HG03520 (cell line): ENCODE measurements around the gene NINJ1.

Experiments
- ATAC-seq: cut with Tn5 transposase; IDR thresholded peaks from one replicate; pipeline ENCODE4 v1.9.1; 2021; ENCODE audit warnings: mild to moderate bottlenecking, moderate library complexity; ENCODE audit not compliant: unreplicated experiment

The NINJ1 gene

GRCh38 chr9:93134015-93134739, at the start of gene NINJ1:
NINJ1 (minus strand) TSS chr9:93134251; CDS start chr9:93134217, 34 bp downstream.
- peak; percentile 57 for ATAC-seq

GRCh38 chr9:93183131-93183662, 49.1 kb upstream of the NINJ1 start:
- no peak for ATAC-seq

GRCh38 chr9:93182572-93182971, 48.5 kb upstream of the NINJ1 start:
- no peak for ATAC-seq

- no peak for ATAC-seq
Observed at GRCh38 chr9:93181672-93182435, 47.8 kb upstream of the NINJ1 start.

GRCh38 chr9:93180938-93181337, 46.9 kb upstream of the NINJ1 start:
- no peak for ATAC-seq

- ATAC-seq = no peak
Observed at GRCh38 chr9:93178851-93179786, 45.1 kb upstream of the NINJ1 start.

- ATAC-seq = no peak
Observed at GRCh38 chr9:93177676-93178075, 43.6 kb upstream of the NINJ1 start.

- no peak for ATAC-seq
Observed at GRCh38 chr9:93174976-93175375, 40.9 kb upstream of the NINJ1 start.

GRCh38 chr9:93173365-93174051, 39.5 kb upstream of the NINJ1 start:
- no peak for ATAC-seq

- no peak for ATAC-seq
Observed at GRCh38 chr9:93172666-93173364, 38.8 kb upstream of the NINJ1 start.

GRCh38 chr9:93171261-93171990, 37.4 kb upstream of the NINJ1 start:
- no peak for ATAC-seq

GRCh38 chr9:93170571-93170970, 36.5 kb upstream of the NINJ1 start:
- ATAC-seq = no peak

GRCh38 chr9:93169444-93169843, 35.4 kb upstream of the NINJ1 start:
- no peak for ATAC-seq

- no peak for ATAC-seq
Observed at GRCh38 chr9:93168581-93168980, 34.5 kb upstream of the NINJ1 start.

- no peak for ATAC-seq
Observed at GRCh38 chr9:93167838-93168237, 33.8 kb upstream of the NINJ1 start.

- ATAC-seq = no peak
Observed at GRCh38 chr9:93167185-93167584, 33.1 kb upstream of the NINJ1 start.

GRCh38 chr9:93166699-93167098, 32.6 kb upstream of the NINJ1 start:
- ATAC-seq = no peak

GRCh38 chr9:93164085-93164484, 30.0 kb upstream of the NINJ1 start:
- ATAC-seq = no peak
